ENCODE results near the gene GLG1. TPM values are rescaled to one million over a fixed set of nuclear protein-coding genes. Genes with fewer than 3 reads are reported as not detected.

The GLG1 gene
- total RNA-seq, 1 experiment from 2014 or later: 139 TPM

DNA sequence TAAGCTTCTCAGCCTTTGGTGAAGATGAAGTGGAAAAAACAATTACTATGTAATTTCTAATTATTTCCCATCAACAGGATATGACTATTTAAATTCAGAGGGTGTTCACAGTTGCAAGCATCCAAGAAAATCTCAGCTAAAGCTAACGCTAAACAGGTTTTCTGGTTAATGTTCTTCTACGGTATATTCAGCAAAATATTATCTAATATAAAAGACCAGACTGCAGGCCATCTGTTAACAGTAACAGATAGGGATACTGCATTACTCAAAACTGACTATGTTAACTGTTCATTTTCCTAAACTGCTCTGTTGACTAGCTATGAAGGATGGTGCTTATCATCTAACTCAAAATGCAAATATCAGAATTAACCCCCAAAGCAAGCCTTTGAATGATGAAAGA is 32.8 kb downstream of the GLG1 start:
- intact Hi-C loops (cut with micrococcal nuclease; ENCODE audit: unreplicated experiment): no loop called here
- Mint-ChIP-seq H3K4me1 (ENCODE audit: low read depth, unreplicated experiment) (peaks cover 67% of the 10 kb centered on the region), H3K4me3 (ENCODE audit: low read depth, unreplicated experiment) (no peak overlapping the region), H3K9me3 (ENCODE audit: low read depth, unreplicated experiment) (no peaks in the 10 kb centered on the region), H3K27ac (ENCODE audit: unreplicated experiment) (no peak overlapping the region), H3K27me3 (ENCODE audit: unreplicated experiment) (no peaks in the 10 kb centered on the region), H3K36me3 (ENCODE audit: insufficient read depth, unreplicated experiment) (peaks cover 10% of the 10 kb centered on the region)
- BruUV-seq (replicated peaks): no TSS peak
- no peak for DNase-seq
- CTCF ChIA-PET: interaction anchor here (0.7 kb wide), 1 partner anchor 491 kb away, joined by 5 read pairs; no protein-coding TSS in a partner anchor
- TF ChIP-seq, protein P1, sequence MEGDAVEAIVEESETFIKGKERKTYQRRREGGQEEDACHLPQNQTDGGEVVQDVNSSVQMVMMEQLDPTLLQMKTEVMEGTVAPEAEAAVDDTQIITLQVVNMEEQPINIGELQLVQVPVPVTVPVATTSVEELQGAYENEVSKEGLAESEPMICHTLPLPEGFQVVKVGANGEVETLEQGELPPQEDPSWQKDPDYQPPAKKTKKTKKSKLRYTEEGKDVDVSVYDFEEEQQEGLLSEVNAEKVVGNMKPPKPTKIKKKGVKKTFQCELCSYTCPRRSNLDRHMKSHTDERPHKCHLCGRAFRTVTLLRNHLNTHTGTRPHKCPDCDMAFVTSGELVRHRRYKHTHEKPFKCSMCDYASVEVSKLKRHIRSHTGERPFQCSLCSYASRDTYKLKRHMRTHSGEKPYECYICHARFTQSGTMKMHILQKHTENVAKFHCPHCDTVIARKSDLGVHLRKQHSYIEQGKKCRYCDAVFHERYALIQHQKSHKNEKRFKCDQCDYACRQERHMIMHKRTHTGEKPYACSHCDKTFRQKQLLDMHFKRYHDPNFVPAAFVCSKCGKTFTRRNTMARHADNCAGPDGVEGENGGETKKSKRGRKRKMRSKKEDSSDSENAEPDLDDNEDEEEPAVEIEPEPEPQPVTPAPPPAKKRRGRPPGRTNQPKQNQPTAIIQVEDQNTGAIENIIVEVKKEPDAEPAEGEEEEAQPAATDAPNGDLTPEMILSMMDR (IDR thresholded peaks at IDR 0.05; ENCODE audit: unreplicated experiment): no peak

DNA sequence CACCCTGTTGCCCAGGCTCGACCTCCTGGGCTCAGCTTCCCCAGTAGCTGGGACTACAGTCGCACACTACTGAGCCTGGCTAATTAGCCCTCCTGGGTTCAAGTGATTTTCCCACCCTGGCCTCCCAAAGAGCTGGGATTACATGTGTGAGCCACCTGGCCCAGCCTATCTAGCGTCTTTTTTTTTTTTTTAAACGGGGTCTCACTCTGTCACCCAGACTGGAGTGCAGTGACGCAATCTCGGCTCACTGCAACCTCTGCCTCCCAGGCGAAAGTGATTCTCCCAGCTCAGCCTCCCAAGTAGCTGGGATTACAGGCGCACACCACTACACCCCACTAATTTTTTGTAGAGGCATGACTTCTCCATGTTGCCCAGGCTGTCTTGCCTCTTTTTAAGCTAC is 33.3 kb downstream of the GLG1 start:
- no peak for DNase-seq
- CTCF ChIA-PET: interaction anchor here (0.7 kb wide), 1 partner anchor 492 kb away, joined by 5 read pairs; no protein-coding TSS in a partner anchor
- H3K9me3 Mint-ChIP-seq (ENCODE audit: low read depth, unreplicated experiment): no peaks in the 10 kb centered on the region
- intact Hi-C loops (cut with micrococcal nuclease; ENCODE audit: unreplicated experiment): no loop called here
- peaks cover 62% of the 10 kb centered on the region for H3K4me1 Mint-ChIP-seq (ENCODE audit: low read depth, unreplicated experiment)
- no peak overlapping the region for H3K4me3 Mint-ChIP-seq (ENCODE audit: low read depth, unreplicated experiment)
- no peak overlapping the region for H3K27ac Mint-ChIP-seq (ENCODE audit: unreplicated experiment)
- TF ChIP-seq, protein P1 (IDR thresholded peaks at IDR 0.05; ENCODE audit: unreplicated experiment): no peak
- peaks cover 10% of the 10 kb centered on the region for H3K36me3 Mint-ChIP-seq (ENCODE audit: insufficient read depth, unreplicated experiment)
- BruUV-seq (replicated peaks): no TSS peak
- H3K27me3 Mint-ChIP-seq (ENCODE audit: unreplicated experiment): no peaks in the 10 kb centered on the region

DNA sequence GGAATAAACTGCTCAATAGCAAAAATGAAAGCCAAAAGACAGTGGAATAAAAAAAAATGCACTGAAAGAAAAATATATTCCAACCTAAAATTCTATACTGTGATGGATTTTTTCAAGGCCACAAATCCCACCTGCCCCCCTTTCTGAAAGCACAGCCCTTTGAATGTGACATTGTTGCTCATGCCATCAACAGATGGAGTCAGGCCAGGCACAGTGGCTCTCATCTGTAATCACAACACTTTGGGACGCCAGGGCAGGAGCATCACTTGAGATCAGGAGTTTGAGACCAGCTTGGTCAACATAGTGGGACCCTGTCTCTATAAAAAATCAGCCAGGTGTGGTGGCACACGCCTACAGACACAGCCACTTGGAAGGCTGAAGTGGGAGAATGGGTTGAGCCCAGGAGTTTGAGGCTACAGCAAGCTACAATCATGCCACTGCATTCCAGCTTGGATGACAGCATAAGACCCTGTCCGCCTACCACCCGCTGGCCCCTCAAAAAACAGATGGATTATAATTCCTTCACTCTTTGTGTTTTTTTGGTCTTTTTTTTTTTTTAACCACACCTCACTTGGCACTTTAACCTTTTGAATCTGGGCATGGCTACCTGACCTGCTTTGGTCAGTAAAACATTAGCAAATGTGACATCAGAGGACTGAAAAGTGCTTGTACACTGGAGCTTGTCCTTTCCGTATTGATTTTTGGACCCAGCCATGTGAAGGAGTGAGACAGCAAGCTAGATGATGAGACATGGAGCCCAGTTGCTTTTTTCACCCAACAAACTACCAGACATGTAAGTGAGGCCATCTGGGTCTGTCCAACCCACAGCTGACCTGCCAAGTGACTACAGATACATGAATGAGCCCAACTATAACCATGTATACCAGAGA is 36.3 kb downstream of the GLG1 start:
- intact Hi-C loops (cut with micrococcal nuclease; ENCODE audit: unreplicated experiment): no loop called here
- no TSS peak for BruUV-seq (replicated peaks)
- TF ChIP-seq, protein P1 (IDR thresholded peaks at IDR 0.05; ENCODE audit: unreplicated experiment): no peak
- CTCF ChIA-PET: interaction anchor here (0.6 to 1.5 kb wide), 6 partner anchors 13 to 122 kb away, joined by 3 to 15 read pairs (median 4); no protein-coding TSS in a partner anchor
- H3K4me1 Mint-ChIP-seq (ENCODE audit: low read depth, unreplicated experiment): peaks cover 55% of the 10 kb centered on the region
- peaks cover 10% of the 10 kb centered on the region for H3K36me3 Mint-ChIP-seq (ENCODE audit: insufficient read depth, unreplicated experiment)
- H3K27ac Mint-ChIP-seq (ENCODE audit: unreplicated experiment): peak overlapping the region; percentile 68
- peak; percentile 23 for DNase-seq
- H3K4me3 Mint-ChIP-seq (ENCODE audit: low read depth, unreplicated experiment): peak overlapping the region; percentile 42
- no peaks in the 10 kb centered on the region for H3K27me3 Mint-ChIP-seq (ENCODE audit: unreplicated experiment)
- no peaks in the 10 kb centered on the region for H3K9me3 Mint-ChIP-seq (ENCODE audit: low read depth, unreplicated experiment)

DNA sequence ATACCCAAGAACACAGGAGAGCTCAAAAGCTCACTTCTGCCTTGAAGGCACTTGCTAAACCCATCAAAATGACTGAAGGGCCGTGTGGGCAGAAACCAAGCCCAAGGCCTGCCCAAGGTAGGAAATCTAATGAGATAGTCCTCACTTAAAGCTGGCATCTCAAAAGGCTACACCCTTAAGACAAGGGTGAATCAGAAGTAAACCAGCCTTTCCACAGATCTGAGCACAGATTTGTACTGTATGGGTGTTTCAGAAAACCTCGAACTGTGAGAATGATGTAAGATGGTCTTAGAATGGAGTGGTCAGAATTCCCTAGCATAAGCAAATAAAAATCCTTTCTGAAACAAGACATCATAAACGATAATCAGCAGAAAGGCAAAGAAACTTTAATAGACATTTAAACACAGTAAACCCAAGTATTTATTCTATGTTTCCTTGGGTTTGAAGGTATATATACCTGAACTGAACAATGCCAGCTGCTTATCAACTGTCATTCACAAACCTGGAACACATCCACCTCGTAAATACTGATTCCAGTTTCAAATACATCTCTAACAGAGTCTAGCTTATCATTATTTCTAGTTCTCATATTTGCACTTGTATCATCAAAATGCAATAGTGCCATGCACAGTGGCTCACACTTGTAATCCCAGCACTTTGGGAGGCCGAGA is 37.8 kb downstream of the GLG1 start:
- CTCF ChIA-PET: interaction anchor here (0.7 kb wide), 1 partner anchor 37 kb away, joined by 4 read pairs; no protein-coding TSS in a partner anchor
- Mint-ChIP-seq H3K36me3 (ENCODE audit: insufficient read depth, unreplicated experiment) (peaks cover 10% of the 10 kb centered on the region), H3K27ac (ENCODE audit: unreplicated experiment) (no peak overlapping the region), H3K4me1 (ENCODE audit: low read depth, unreplicated experiment) (peaks cover 57% of the 10 kb centered on the region), H3K4me3 (ENCODE audit: low read depth, unreplicated experiment) (no peak overlapping the region), H3K9me3 (ENCODE audit: low read depth, unreplicated experiment) (no peaks in the 10 kb centered on the region), H3K27me3 (ENCODE audit: unreplicated experiment) (no peaks in the 10 kb centered on the region)
- BruUV-seq (replicated peaks): no TSS peak
- intact Hi-C loops (cut with micrococcal nuclease; ENCODE audit: unreplicated experiment): no loop called here
- DNase-seq: no peak
- TF ChIP-seq, protein P1 (IDR thresholded peaks at IDR 0.05; ENCODE audit: unreplicated experiment): no peak

Measured in Calu3 (cell line).